Activated T-helper 17 cell treated with anti-CD3 and anti-CD28 coated beads, Interleukin-2, amount 50 U/mL, for 72 hours (primary cell): ENCODE data around the gene SLC16A8. TPM values are rescaled to one million over a fixed set of nuclear protein-coding genes. Genes with fewer than 3 reads are reported as not detected.

Source experiments
- ATAC-seq: fragments of 150-1000 bp; cut with Tn5 transposase; replicated peaks from 2 replicates; pipeline ENCODE4 v1.10.0; 2021; ENCODE audit warnings: mild to moderate bottlenecking, moderate library complexity
- H3K27ac Mint-ChIP-seq: one replicate; pipeline ENCODE4 v1.8.0; 2022; ENCODE audit warnings: mixed read lengths
- H3K27me3 Mint-ChIP-seq: one replicate; pipeline ENCODE4 v1.8.0; 2022; ENCODE audit warnings: mixed read lengths
- H3K36me3 Mint-ChIP-seq: one replicate; pipeline ENCODE4 v1.8.0; 2022; ENCODE audit warnings: low read depth, mild to moderate bottlenecking, mixed read lengths
- H3K4me1 Mint-ChIP-seq: one replicate; pipeline ENCODE4 v1.8.0; 2022; ENCODE audit warnings: mixed read lengths
- H3K4me3 Mint-ChIP-seq: one replicate; pipeline ENCODE4 v1.8.0; 2022; ENCODE audit warnings: mild to moderate bottlenecking, mixed read lengths
- H3K9me3 Mint-ChIP-seq: one replicate; pipeline ENCODE4 v1.8.0; 2022; ENCODE audit warnings: mixed read lengths
- total RNA-seq, 2 donors: library from RNA; stranded (reverse); gene quantifications; one replicate each; pipeline ENCODE4 v1.2.3, GENCODE V29; 2022

Gene SLC16A8
- total RNA-seq, 2 donors from 2014 or later = not detected

DNA sequence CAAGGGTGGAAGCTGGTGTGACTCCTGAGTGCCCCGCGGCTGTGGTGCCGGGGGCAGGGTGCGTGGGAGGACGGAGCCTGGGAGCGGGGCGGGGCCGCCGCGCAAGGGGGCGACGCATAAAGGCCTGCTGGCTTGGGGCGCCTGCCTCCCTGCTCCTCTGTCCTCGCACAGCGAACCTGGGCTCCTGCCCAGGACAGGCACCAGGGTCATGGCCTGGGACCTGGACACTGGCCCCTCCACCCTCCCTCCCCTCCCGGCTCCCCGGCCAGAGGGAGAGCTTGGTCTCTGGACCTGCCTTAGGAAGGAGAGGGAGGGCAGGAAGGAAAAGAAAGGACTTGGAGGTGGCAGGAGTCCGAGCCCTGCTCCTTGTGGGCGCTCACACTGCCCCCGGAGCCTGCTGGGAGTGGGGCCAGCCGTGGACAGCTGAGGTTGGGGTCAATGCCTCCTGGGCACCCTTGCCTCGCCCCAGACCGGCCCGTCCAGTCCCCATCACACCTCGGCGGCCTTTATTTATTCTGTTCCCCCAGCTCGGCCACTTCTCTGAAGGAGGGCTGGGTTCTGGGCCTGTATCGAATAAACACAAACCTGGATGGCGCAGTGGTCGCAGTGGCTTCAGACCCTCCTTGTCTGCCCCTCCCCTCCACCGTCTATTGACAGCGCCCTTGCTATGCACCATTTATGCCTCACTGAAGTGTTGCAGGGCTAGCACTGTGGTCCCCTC is 8.7 kb downstream of the SLC16A8 start:
- Mint-ChIP-seq H3K27me3 (peaks cover 4% of the 10 kb centered on the region), H3K27ac (no peak overlapping the region), H3K4me1 (no peaks in the 10 kb centered on the region), H3K36me3 (peaks cover 21% of the 10 kb centered on the region), H3K4me3 (no peak overlapping the region), H3K9me3 (no peaks in the 10 kb centered on the region)
- ATAC-seq = no peak

DNA sequence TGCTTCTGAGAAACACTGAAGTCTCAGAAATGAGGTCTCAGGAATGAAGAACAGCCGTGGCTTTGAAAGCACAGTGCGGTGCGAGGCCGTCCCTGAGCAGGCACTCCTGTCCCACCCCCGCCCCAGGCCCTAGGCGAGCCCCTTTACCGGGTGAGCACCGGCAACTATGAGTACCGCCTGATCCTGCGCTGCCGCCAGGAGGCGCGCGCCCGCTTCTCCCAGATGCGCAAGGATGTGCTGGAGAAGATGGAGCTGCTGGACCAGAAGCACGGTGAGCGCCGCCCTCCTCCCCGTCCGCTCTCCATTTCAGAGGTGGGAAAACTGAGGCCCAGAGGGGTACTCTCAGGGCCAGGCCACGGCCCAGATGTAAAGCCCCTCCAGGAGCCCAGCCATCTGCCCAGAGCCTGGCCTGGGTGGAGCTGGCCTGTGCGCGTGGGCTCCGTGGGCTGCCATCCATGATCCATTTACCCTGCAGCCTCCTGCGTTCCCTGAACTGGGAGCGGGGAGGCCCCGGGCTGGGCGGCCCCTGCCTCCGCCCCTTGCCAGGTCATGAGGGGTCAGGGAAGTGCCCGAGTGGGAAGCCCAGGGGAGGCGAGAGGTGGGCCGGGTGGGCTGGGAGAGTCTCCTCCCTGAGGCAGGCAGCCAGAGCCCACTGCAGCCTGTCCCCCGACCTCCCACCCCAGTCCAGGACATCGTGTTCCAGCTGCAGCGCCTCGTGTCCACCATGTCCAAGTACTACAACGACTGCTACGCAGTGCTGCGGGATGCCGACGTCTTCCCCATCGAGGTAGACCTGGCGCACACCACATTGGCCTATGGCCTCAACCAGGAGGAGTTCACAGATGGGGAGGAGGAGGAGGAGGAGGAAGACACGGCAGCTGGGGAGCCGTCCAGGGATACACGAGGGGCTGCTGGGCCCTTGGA is 9.5 kb downstream of the SLC16A8 start:
- no peaks in the 10 kb centered on the region for H3K9me3 Mint-ChIP-seq

DNA sequence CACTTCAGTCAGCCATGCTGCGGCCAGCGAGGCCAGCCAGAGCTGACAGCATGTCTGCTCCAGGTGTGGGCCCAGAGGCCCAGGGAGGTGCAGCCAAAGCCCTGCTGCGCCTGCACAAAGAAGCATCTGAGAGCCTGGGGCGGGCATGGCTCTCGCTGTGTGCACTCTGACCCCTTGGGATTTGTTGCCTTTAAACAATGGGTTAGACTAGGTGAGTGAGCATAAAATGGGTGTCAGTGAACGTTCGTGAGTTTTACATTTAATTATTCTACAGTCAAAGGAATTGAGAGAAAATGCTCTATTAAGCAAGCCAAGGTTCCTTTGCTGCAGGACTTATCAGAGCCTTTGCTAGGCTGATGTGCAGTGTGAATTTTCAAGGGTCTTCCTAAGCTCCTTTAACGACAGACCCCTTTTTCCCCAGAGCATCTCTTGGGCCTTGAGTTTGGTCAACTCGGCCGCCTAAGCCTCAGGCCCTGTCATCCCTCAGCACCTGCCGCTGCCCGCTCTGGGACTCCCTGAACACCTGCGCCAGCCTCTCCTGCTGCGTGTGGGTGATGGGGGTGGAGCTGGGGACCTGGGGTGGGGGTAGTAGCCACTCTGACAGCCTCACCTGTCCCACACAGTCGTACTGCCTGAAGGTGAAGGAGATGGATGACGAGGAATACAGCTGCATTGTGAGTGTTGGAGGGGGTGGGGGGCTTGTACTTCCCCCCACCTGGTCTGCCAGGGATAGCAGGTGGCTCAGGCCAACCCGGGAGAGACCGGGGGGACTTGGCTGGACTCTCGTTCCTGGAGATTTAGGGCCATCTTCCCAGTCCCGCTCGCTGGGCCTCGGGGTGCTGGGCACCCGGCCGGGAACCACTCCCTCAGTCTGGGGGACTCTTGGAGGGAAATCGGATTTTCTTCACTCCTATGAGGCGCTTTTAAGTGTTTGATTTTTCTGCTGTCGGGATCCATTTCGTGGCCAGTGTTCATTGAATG is 10.5 kb downstream of the SLC16A8 start:
- no peaks in the 10 kb centered on the region for H3K27me3 Mint-ChIP-seq
- no peak overlapping the region for H3K4me3 Mint-ChIP-seq
- H3K4me1 Mint-ChIP-seq = no peaks in the 10 kb centered on the region
- H3K27ac Mint-ChIP-seq = no peak overlapping the region
- no peaks in the 10 kb centered on the region for H3K9me3 Mint-ChIP-seq
- no peak for ATAC-seq
- peaks cover 21% of the 10 kb centered on the region for H3K36me3 Mint-ChIP-seq

More for the DNA sequence above, 9.5 kb downstream of the SLC16A8 start:
- no peak for ATAC-seq
- no peaks in the 10 kb centered on the region for H3K4me1 Mint-ChIP-seq
- no peak overlapping the region for H3K4me3 Mint-ChIP-seq
- peaks cover 21% of the 10 kb centered on the region for H3K36me3 Mint-ChIP-seq
- H3K27me3 Mint-ChIP-seq = no peaks in the 10 kb centered on the region
- H3K27ac Mint-ChIP-seq = no peak overlapping the region

DNA sequence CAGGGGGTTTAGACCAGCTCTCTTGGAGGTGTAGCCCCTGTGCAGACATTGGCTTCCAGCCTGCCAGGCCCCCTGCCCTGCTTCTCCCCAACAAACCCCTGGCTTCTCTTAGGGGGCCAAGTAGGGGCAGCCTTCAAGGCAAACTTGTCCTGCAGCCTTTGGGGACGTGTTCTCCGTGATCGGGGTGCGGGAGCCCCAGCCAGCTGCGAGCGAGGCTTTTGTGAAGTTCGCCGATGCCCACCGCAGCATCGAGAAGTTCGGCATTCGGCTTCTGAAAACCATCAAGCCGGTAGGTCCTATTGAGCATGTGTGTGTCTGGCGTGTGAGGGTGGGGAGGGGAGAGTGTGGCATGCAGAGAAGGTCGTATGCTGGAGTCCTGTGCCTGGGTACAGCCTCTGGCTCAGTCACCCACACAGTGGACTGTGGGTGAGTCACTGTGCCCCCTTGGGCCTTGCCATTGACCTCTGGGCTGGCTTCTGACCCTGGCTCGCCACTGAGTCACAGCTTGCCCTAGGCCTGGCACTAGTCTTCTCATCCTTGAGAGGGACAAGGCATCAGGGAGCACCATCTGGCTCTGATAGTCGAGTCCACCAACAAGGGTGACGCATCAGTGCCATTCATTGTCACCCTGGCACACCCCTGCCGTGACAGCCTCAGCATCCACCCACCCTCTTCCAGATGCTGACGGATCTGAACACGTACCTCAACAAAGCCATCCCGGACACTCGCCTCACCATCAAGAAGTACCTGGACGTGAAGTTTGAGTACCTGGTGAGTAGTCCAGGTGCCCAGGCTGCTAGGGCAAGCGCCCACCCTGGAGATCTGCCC is 11.4 kb downstream of the SLC16A8 start:
- no peaks in the 10 kb centered on the region for H3K4me1 Mint-ChIP-seq
- no peak overlapping the region for H3K27ac Mint-ChIP-seq
- H3K4me3 Mint-ChIP-seq = no peak overlapping the region
- peaks cover 21% of the 10 kb centered on the region for H3K36me3 Mint-ChIP-seq
- H3K9me3 Mint-ChIP-seq = no peaks in the 10 kb centered on the region
- no peak for ATAC-seq
- no peaks in the 10 kb centered on the region for H3K27me3 Mint-ChIP-seq

DNA sequence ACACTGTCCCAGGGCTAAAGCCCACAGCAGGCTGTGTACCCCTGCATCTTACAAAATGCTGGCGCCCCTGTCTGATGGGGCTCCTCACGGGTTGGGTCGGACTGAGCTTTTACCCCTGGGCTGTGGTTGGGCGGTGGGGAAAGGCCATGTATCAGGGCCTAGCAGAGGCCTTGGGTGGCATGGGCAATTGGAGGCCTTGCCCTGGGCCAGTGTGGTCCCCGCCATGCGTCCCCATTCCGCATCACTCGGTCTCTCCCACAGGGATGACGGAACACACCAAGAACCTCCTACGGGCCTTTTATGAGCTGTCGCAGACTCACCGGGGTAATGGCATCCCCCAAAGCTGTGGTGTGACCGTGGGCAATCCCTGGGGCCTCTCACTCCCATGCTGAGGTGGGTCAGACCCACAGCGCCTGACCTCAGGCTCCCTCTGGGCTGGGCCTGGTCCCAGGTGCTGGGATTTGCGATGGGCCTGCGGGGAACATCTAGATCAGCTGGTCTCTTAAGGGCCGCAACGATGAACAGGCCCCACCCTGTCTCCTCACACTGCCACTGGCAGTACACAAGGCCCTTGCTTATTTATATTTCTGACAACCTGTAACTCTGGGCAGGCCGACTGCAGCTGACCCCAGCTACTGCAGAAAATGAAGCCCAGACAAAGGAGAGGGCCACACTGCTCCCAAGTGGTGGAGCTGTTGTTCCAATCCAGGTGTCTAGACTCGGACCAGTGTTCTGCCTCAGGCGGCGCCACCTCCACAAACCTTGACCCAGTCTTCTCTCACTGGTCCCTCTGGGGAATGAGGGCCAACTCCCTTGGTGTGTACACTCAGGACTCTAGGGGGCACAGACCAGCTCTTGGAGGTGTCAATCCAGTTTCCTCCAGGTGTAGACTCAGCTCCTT is 12.3 kb downstream of the SLC16A8 start:
- no peak for ATAC-seq
- H3K36me3 Mint-ChIP-seq = peaks cover 26% of the 10 kb centered on the region
- H3K27me3 Mint-ChIP-seq = no peaks in the 10 kb centered on the region
- no peak overlapping the region for H3K27ac Mint-ChIP-seq
- no peaks in the 10 kb centered on the region for H3K9me3 Mint-ChIP-seq
- H3K4me3 Mint-ChIP-seq = no peak overlapping the region
- H3K4me1 Mint-ChIP-seq = no peaks in the 10 kb centered on the region

DNA sequence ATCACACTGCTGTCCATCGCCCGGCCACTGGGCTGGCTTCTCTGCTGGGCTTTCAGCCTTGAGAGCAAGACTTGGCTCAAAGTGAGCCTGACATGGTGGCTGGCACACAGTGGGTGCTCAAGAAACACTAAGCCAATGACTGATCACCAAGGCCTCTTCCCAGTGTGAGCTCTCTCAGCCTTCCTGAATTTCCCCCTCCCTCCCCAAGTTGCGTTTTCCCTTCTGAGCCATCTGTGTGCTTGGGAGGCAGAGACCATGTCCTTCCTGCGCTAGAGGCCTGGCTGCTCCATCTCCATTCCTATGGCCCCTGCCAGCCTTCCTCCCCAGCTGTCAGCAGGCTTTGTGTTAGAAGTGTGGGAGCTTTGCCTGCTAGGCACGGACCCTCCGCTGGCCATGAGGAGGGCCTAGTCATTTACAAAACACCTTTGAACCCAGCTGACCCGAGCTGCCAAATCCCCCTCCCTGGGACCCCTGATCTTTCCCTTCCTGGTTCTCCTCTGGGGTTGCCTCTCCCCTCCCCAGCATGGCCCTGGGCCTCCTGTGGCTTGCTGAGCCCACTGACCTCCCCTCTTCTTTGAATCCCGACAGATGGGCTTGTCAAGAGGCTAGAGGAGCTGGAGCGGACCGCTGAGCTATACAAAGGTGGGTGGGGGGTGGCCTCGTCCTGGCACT is 13.6 kb downstream of the SLC16A8 start:
- H3K4me1 Mint-ChIP-seq = no peaks in the 10 kb centered on the region
- no peaks in the 10 kb centered on the region for H3K9me3 Mint-ChIP-seq
- H3K27me3 Mint-ChIP-seq = no peaks in the 10 kb centered on the region
- H3K27ac Mint-ChIP-seq = no peak overlapping the region
- no peak for ATAC-seq
- peaks cover 37% of the 10 kb centered on the region for H3K36me3 Mint-ChIP-seq
- H3K4me3 Mint-ChIP-seq = no peak overlapping the region

DNA sequence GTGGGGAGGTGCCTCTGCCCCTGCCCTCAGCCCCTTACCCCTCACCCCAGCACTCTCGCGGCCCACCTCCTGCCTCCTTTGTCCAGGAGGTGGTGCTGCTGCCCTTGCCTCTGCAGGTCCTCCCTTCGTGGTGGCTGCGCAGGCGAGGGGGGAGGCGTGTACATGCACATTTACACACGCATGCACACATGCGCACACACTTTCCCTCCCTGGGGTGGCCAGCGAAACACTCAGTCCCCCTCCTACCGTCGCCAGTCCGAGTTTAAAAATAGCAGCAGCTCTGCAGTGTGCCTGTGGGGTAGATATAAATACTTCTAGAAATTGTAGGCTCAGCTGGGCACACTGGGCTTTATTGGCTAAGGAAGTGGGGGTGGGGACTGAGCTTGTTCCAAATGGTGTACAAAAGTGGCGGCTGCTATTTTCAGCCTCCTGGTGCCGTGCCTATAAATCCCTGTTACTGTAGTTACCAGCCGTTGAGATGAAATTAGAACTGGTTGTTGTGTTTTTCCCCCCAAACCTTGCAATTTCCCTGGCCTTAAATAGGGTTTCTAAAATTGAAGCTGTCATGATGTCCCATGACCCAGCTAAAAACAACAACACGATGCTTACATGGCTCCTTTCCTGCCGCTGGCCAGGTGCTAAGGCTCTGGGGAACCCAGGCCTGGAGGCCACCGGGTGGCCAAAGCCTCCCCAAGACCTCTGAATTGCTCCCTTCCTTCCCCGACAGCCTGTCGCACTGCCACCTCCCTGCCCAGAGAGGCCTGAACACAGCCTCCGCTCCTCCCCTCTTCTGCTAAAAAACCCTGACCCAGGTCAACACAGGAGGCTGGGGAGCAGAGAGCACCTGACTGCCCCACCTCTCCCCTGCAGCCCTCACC is 14.4 kb downstream of the SLC16A8 start:
- H3K9me3 Mint-ChIP-seq = no peaks in the 10 kb centered on the region
- no peak for ATAC-seq
- H3K27me3 Mint-ChIP-seq = no peaks in the 10 kb centered on the region
- peaks cover 45% of the 10 kb centered on the region for H3K36me3 Mint-ChIP-seq
- no peaks in the 10 kb centered on the region for H3K4me1 Mint-ChIP-seq
- H3K27ac Mint-ChIP-seq = no peak overlapping the region
- no peak overlapping the region for H3K4me3 Mint-ChIP-seq

DNA sequence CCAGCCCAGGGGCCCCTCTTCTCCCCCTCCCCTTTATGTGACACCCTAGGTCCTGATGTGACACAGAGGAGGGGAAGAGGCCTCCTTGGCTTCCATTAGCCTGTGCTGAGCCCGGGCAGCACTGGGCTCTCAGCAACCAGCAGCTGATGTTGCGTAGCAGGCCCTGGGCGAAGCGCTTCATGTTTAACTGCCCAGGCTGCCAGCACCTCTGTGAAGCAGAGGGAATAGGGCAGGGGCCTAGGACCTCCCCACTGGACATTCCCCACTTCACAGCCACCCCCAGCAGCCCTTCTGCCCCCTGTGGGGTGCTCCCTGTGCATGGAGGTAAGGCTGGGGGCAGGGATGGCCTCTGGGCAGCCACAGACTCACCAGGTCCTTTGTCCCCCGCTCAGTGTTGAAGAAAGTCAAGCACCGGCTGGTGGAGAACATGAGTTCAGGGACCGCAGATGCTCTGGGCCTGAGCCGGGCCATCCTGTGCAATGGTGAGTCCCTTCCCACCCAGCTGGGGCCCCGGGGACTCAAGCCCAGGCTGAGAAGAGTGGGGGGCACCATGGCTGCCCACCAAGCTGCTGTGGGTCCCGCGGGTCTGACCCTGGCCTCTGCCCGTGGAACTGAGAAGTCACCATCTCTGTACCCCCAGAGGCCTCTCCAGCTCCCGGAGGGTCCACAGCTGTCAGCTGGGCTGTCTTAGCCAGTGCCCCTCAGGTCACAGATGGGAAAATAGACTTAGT is 15.2 kb downstream of the SLC16A8 start:
- peaks cover 48% of the 10 kb centered on the region for H3K36me3 Mint-ChIP-seq
- H3K4me1 Mint-ChIP-seq = no peaks in the 10 kb centered on the region
- H3K9me3 Mint-ChIP-seq = no peaks in the 10 kb centered on the region
- H3K4me3 Mint-ChIP-seq = no peak overlapping the region
- no peaks in the 10 kb centered on the region for H3K27me3 Mint-ChIP-seq
- ATAC-seq = no peak
- no peak overlapping the region for H3K27ac Mint-ChIP-seq

DNA sequence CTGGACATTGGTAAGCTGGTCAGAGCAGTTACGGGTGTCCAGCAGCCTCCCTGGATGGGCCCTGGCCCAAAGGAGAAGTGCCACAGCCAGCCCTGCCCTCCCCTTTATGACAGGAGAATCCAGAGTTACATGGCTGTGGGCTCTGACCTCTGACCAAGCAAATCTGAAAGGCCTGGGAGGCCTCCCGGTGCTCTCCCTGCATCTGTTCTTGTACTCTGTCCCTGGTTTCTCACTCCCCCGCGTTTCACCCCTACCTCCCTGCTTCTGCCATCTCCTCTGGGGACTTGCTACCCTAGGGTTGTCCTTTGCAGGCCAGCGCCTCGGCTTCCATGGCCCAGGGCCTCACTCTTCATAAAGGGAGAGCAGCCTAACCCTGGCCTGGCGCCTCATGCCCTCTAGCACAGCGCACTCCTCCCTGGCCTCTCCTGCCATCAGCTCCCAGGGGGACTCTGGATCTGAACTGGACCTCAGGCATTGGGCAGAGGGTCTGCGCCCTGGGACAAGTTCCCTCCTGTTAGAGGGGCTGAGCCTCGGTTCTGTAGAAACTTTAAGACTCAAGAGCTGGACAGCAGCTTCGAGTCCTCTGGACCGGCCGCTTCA is 16.1 kb downstream of the SLC16A8 start:
- Mint-ChIP-seq H3K27me3 (no peaks in the 10 kb centered on the region), H3K36me3 (peaks cover 49% of the 10 kb centered on the region), H3K4me3 (no peak overlapping the region), H3K9me3 (no peaks in the 10 kb centered on the region), H3K4me1 (no peaks in the 10 kb centered on the region), H3K27ac (no peak overlapping the region)
- ATAC-seq = no peak

DNA sequence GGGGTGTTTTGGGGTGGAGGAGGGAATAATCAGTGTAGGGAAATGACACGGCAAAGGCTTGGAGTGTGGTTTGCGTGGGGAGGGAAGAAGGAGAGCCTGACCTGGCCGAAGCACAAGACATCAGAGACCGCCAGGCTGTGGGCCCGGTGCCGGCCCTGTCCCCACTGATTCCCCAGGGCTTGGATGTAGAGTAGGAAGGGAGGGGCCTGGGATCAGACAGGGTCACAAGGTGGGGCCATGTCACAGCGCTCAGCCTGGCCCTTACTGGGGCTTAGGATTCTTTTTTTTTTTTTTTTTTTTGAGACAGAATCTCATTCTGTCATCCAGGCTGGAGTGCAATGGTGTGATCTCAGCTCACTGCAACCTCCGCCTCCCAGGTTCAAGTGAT is 17.0 kb downstream of the SLC16A8 start:
- no peak for ATAC-seq
- H3K36me3 Mint-ChIP-seq = peaks cover 49% of the 10 kb centered on the region
- H3K27ac Mint-ChIP-seq = no peak overlapping the region
- H3K4me3 Mint-ChIP-seq = no peak overlapping the region
- no peaks in the 10 kb centered on the region for H3K9me3 Mint-ChIP-seq
- no peaks in the 10 kb centered on the region for H3K27me3 Mint-ChIP-seq
- H3K4me1 Mint-ChIP-seq = peaks cover 3% of the 10 kb centered on the region
